ENCODE measurements around the gene UBA6. TPM values are rescaled to one million over a fixed set of nuclear protein-coding genes. Genes with fewer than 3 reads are reported as not detected.

The UBA6 gene
- total RNA-seq, 1 donor from 2014 or later: 146 TPM

GRCh38 chr4:67575232-67576058 lies 125.5 kb downstream of the UBA6 start:
- no peak for DNase-seq (ENCODE audit: low read depth)
- no peak for TF ChIP-seq CTCF (IDR thresholded peaks at IDR 0.05; ENCODE audit: insufficient read depth, low read length, poor library complexity, severe bottlenecking)
- H3K27me3 ChIP-seq (ENCODE audit: control insufficient read depth, insufficient read depth, low read length): no peaks in the 10 kb centered on the region
- H3K36me3 ChIP-seq (ENCODE audit: control insufficient read depth, insufficient read depth, low read length): no peaks in the 10 kb centered on the region
- H3K4me3 ChIP-seq (ENCODE audit: low read depth, low read length): peak overlapping the region; percentile 1

- TF ChIP-seq CTCF (IDR thresholded peaks at IDR 0.05; ENCODE audit: insufficient read depth, low read length, poor library complexity, severe bottlenecking): no peak
- no peak for DNase-seq (ENCODE audit: low read depth)
- Histone ChIP-seq H3K36me3 (ENCODE audit: control insufficient read depth, insufficient read depth, low read length) (no peaks in the 10 kb centered on the region), H3K27me3 (ENCODE audit: control insufficient read depth, insufficient read depth, low read length) (no peaks in the 10 kb centered on the region), H3K4me3 (ENCODE audit: low read depth, low read length) (no peak overlapping the region)
Measured at GRCh38 chr4:67573193-67573592, 127.8 kb downstream of the UBA6 start.

GRCh38 chr4:67571975-67572374 lies 129.0 kb downstream of the UBA6 start:
- H3K4me3 ChIP-seq (ENCODE audit: low read depth, low read length): no peak overlapping the region
- no peaks in the 10 kb centered on the region for H3K27me3 ChIP-seq (ENCODE audit: control insufficient read depth, insufficient read depth, low read length)
- no peak for DNase-seq (ENCODE audit: low read depth)
- no peak for TF ChIP-seq CTCF (IDR thresholded peaks at IDR 0.05; ENCODE audit: insufficient read depth, low read length, poor library complexity, severe bottlenecking)
- H3K36me3 ChIP-seq (ENCODE audit: control insufficient read depth, insufficient read depth, low read length): no peaks in the 10 kb centered on the region

GRCh38 chr4:67570537-67570936 lies 130.4 kb downstream of the UBA6 start:
- Histone ChIP-seq H3K4me3 (ENCODE audit: low read depth, low read length) (no peak overlapping the region), H3K27me3 (ENCODE audit: control insufficient read depth, insufficient read depth, low read length) (no peaks in the 10 kb centered on the region), H3K36me3 (ENCODE audit: control insufficient read depth, insufficient read depth, low read length) (no peaks in the 10 kb centered on the region)
- no peak for DNase-seq (ENCODE audit: low read depth)
- TF ChIP-seq CTCF (IDR thresholded peaks at IDR 0.05; ENCODE audit: insufficient read depth, low read length, poor library complexity, severe bottlenecking): no peak

GRCh38 chr4:67568820-67569219 lies 132.1 kb downstream of the UBA6 start:
- H3K27me3 ChIP-seq (ENCODE audit: control insufficient read depth, insufficient read depth, low read length): no peaks in the 10 kb centered on the region
- no peaks in the 10 kb centered on the region for H3K36me3 ChIP-seq (ENCODE audit: control insufficient read depth, insufficient read depth, low read length)
- no peak for DNase-seq (ENCODE audit: low read depth)
- TF ChIP-seq CTCF (IDR thresholded peaks at IDR 0.05; ENCODE audit: insufficient read depth, low read length, poor library complexity, severe bottlenecking): no peak
- H3K4me3 ChIP-seq (ENCODE audit: low read depth, low read length): no peak overlapping the region

GRCh38 chr4:67566335-67566734 lies 134.6 kb downstream of the UBA6 start:
- Histone ChIP-seq H3K4me3 (ENCODE audit: low read depth, low read length) (no peak overlapping the region), H3K27me3 (ENCODE audit: control insufficient read depth, insufficient read depth, low read length) (no peaks in the 10 kb centered on the region), H3K36me3 (ENCODE audit: control insufficient read depth, insufficient read depth, low read length) (no peaks in the 10 kb centered on the region)
- TF ChIP-seq CTCF (IDR thresholded peaks at IDR 0.05; ENCODE audit: insufficient read depth, low read length, poor library complexity, severe bottlenecking): no peak
- DNase-seq (ENCODE audit: low read depth): no peak
